ENCODE results near the gene TEX48. TPM values are rescaled to one million over a fixed set of nuclear protein-coding genes. Genes with fewer than 3 reads are reported as not detected.

TEX48 gene
- total and polyA plus RNA-seq, 7 donors, result not detected

- Histone ChIP-seq H3K27me3 (ENCODE audit: insufficient read depth in 3 of 3, low read length in 2 of 3) (peaks cover 0 to 13% (median 3%) of the 10 kb centered on the region in 3 donors), H3K4me3 (no peak overlapping the region), H3K4me1 (no peaks in the 10 kb centered on the region), H3K9me3 (no peaks in the 10 kb centered on the region), H3K27ac (no peak overlapping the region), H3K36me3 (ENCODE audit: insufficient read depth in 1 of 2, low read depth in 1 of 2) (no peaks in the 10 kb centered on the region)
- intact Hi-C loops (cut with DNase I), result no loop called here
- no peak for DNase-seq
- TF ChIP-seq CTCF (IDR thresholded peaks at IDR 0.05), result no peak
- ATAC-seq, result no peak
Observed at GRCh38 chr9:114678795-114679194, 3.2 kb downstream of the TEX48 start.

- DNase-seq, result no peak
- no peaks in the 10 kb centered on the region for H3K9me3 ChIP-seq
- H3K36me3 ChIP-seq (ENCODE audit: insufficient read depth in 1 of 2, low read depth in 1 of 2), result no peaks in the 10 kb centered on the region
- H3K4me3 ChIP-seq, result no peak overlapping the region
- WGBS, 3 donors, result 71 to 76% (median 72%) methylated on average over 3 of the region's 3 CpGs
- H3K27ac ChIP-seq, result no peak overlapping the region
- H3K27me3 ChIP-seq (ENCODE audit: insufficient read depth in 3 of 3, low read length in 2 of 3), result peaks cover 0 to 17% (median 3%) of the 10 kb centered on the region in 3 donors
- intact Hi-C loops (cut with DNase I), result no loop called here
- H3K4me1 ChIP-seq, result no peaks in the 10 kb centered on the region
- no peak for ATAC-seq
- no peak for TF ChIP-seq CTCF (IDR thresholded peaks at IDR 0.05)
Observed at GRCh38 chr9:114678130-114678529, 3.9 kb downstream of the TEX48 start.

- TF ChIP-seq CTCF (IDR thresholded peaks at IDR 0.05), result no peak
- DNase-seq (no peak), ATAC-seq (no peak)
- Histone ChIP-seq H3K27me3 (ENCODE audit: insufficient read depth in 3 of 3, low read length in 2 of 3) (peaks cover 0 to 17% (median 3%) of the 10 kb centered on the region in 3 donors), H3K9me3 (no peaks in the 10 kb centered on the region), H3K4me3 (no peak overlapping the region), H3K27ac (no peak overlapping the region), H3K4me1 (no peaks in the 10 kb centered on the region), H3K36me3 (ENCODE audit: insufficient read depth in 1 of 2, low read depth in 1 of 2) (no peaks in the 10 kb centered on the region)
- 29 to 34% (median 33%) methylated on average over 3 of the region's 3 CpGs for WGBS, 3 donors
- intact Hi-C loops (cut with DNase I), result no loop called here
Observed at GRCh38 chr9:114677418-114677817, 4.6 kb downstream of the TEX48 start.

DNA sequence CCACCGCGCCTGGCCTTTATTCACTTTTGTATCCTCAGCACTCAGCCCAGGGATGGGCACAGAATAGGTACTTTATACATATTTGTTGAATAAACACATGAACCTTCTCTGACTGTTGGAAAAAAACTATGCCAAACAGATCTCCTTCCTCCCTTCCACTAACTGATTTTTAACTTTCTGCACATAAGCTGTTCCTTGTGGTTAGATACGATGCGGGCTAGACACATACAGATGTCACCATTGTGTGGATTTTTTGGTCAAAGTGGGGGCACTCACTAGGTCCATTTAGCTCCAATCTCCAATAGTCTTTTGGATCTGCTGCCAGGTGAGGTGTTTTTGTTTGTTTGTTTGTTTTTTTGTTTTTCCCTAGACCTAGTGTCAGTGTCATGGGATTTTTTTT, 5.1 kb downstream of the TEX48 start:
- no peaks in the 10 kb centered on the region for H3K36me3 ChIP-seq (ENCODE audit: insufficient read depth in 1 of 2, low read depth in 1 of 2)
- no peaks in the 10 kb centered on the region for H3K9me3 ChIP-seq
- H3K4me1 ChIP-seq, result no peaks in the 10 kb centered on the region
- peaks cover 0 to 17% (median 3%) of the 10 kb centered on the region in 3 donors for H3K27me3 ChIP-seq (ENCODE audit: insufficient read depth in 3 of 3, low read length in 2 of 3)
- ATAC-seq, result no peak
- no peak overlapping the region for H3K27ac ChIP-seq
- TF ChIP-seq CTCF (IDR thresholded peaks at IDR 0.05), result no peak
- no peak for DNase-seq
- intact Hi-C loops (cut with DNase I), result no loop called here
- WGBS, 3 donors, result 88 to 92% (median 90%) methylated on average over 4 of the region's 4 CpGs
- H3K4me3 ChIP-seq, result no peak overlapping the region

GRCh38 chr9:114674798-114675540, 7.0 kb downstream of the TEX48 start:
- H3K4me1 ChIP-seq, result no peaks in the 10 kb centered on the region
- no peak for TF ChIP-seq CTCF (IDR thresholded peaks at IDR 0.05)
- DNase-seq (no peak), ATAC-seq (no peak)
- H3K9me3 ChIP-seq, result no peaks in the 10 kb centered on the region
- intact Hi-C loops (cut with DNase I), result no loop called here
- H3K36me3 ChIP-seq (ENCODE audit: insufficient read depth in 1 of 2, low read depth in 1 of 2), result no peaks in the 10 kb centered on the region
- H3K27ac ChIP-seq, result no peak overlapping the region
- H3K4me3 ChIP-seq, result no peak overlapping the region
- WGBS, 3 donors, result 38 to 55% (median 40%) methylated on average over 3 of the region's 3 CpGs
- peaks cover 0 to 10% (median 3%) of the 10 kb centered on the region in 3 donors for H3K27me3 ChIP-seq (ENCODE audit: insufficient read depth in 3 of 3, low read length in 2 of 3)
